ENCODE measurements around the gene PLCL2. TPM values are rescaled to one million over a fixed set of nuclear protein-coding genes. Genes with fewer than 3 reads are reported as not detected.

Gene PLCL2
- total RNA-seq, 4 donors from 2014 or later: 5.1 to 12.3 (median 6.9) TPM

- no peaks in the 10 kb centered on the region for H3K4me1 ChIP-seq
- no peak overlapping the region for H3K4me3 ChIP-seq
- H3K9me3 ChIP-seq: peaks cover 0 to 3% (median 0%) of the 10 kb centered on the region in 3 donors
- TF ChIP-seq CTCF (IDR thresholded peaks at IDR 0.05): no peak
- no peak for TF ChIP-seq POLR2A (IDR thresholded peaks at IDR 0.05)
- TF ChIP-seq EP300 (IDR thresholded peaks at IDR 0.05): no peak
- no peak for TF ChIP-seq POLR2AphosphoS5 (IDR thresholded peaks at IDR 0.05)
- H3K36me3 ChIP-seq: no peaks in the 10 kb centered on the region
- ATAC-seq: no peak
- no peak overlapping the region for H3K27ac ChIP-seq
- H3K27me3 ChIP-seq: no peaks in the 10 kb centered on the region
Observed at GRCh38 chr3:17135696-17136095, 250.9 kb downstream of the PLCL2 start.

DNA sequence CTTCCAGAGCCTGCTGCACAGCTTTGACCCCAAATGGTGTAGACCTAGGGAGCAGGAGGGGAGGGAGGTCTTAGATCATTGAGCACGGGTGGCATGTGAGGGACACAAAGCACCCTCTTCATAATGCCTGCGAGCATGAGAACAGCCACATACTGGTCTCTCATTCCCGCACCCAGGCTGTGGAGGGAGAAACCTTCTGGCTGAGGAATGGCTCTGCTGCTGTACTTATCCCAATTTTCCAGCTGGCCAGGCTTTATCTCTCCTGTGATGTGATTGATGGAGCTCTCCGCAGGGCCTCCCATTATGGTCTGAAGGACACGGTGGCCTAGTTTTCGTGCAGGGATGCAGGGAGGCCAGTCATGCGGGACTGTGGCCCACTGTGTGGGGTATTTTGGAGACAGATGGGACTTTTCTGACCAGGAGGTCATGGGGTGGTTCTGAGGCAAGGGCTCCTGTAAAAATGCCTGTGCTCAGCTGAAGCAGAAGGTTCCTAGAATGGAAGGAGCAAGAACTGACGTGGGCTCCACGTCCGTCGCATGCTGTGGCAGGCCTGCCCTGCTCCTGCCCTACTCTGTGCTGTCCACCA lies 251.5 kb downstream of the PLCL2 start:
- no peak for ATAC-seq
- TF ChIP-seq EP300 (IDR thresholded peaks at IDR 0.05): no peak
- no peak for TF ChIP-seq POLR2A (IDR thresholded peaks at IDR 0.05)
- TF ChIP-seq POLR2AphosphoS5 (IDR thresholded peaks at IDR 0.05): no peak
- TF ChIP-seq CTCF (IDR thresholded peaks at IDR 0.05): no peak
- Histone ChIP-seq H3K4me3 (no peak overlapping the region), H3K9me3 (peaks cover 0 to 3% (median 0%) of the 10 kb centered on the region in 3 donors), H3K4me1 (no peaks in the 10 kb centered on the region), H3K36me3 (no peaks in the 10 kb centered on the region), H3K27ac (no peak overlapping the region), H3K27me3 (no peaks in the 10 kb centered on the region)
- 17 to 37% methylated on average over 2 of the region's 11 CpGs for WGBS, 2 donors (ENCODE audit: low coverage in 1 of 2)

DNA sequence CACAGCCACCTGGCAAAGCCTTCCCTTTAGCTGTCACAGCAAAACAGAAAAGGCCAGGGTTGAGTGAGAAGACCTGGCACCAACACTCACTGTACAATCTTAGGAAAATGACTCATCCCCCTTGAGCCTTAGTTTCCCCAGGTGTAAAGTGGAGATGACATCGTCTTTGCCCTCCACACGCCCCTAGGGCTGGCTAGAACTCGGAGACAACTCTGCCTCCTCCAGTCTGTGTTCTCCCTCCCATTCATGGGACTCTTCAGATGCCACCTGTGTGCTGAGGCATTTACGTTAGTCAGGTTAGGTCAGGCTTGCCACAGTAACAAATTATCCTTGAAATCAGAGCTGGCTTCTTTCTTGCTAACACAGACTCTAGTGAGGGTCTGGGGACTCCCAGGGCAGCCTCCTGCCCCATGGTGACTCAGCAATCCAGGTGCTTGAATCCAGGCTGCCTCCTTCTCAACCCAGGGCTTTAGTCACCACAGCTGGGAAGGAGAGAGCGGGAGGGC lies 252.6 kb downstream of the PLCL2 start:
- WGBS, 2 donors (ENCODE audit: low coverage in 1 of 2): 100% methylated on average over 4 of the region's 5 CpGs; no CpG with 5 or more reads in 1 of the 2 donors
- no peak for ATAC-seq
- Histone ChIP-seq H3K4me1 (no peaks in the 10 kb centered on the region), H3K36me3 (no peaks in the 10 kb centered on the region), H3K27ac (no peak overlapping the region), H3K4me3 (no peak overlapping the region), H3K9me3 (peaks cover 0 to 3% (median 0%) of the 10 kb centered on the region in 3 donors), H3K27me3 (no peaks in the 10 kb centered on the region)
- no peak for TF ChIP-seq EP300 (IDR thresholded peaks at IDR 0.05)
- no peak for TF ChIP-seq CTCF (IDR thresholded peaks at IDR 0.05)
- no peak for TF ChIP-seq POLR2A (IDR thresholded peaks at IDR 0.05)
- TF ChIP-seq POLR2AphosphoS5 (IDR thresholded peaks at IDR 0.05): no peak

DNA sequence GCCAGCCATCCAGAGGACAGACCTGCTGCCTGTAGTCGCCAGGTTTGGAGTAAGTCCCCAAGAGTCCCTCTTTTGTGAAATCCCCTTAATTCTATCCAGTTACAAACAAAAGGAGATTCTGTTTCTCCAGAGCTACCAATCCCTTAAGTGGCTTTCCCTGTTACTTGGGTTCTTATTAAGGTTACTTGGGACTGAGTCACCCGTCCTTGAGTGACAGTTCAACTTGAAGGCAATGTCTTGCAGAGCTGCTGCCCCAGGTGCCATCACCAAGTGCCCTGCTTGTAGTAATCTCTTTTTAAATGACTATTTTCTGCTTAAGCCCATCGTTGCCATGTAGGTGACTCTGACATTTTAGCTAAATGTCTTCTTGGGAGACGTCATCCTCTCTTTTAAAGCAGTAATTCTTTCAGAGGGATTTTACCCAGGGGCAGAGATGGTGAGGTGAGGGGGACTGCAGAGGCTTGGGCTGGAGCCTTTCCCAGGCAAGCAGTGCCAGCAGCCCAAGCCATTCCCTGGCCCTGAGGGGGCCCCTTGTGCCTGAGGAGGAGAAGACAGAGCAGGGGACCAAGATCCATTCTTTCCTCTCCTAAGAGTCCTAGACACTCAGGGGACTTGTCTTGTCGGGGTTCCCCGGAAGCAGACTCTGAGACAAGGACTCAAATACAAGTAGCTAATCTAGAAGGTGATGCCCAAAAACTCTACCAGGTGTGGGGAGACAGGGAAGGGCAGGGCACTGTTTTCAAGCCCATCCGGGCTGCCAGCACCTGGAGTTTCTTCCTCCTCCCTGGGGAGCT lies 253.7 kb downstream of the PLCL2 start:
- H3K4me3 ChIP-seq: no peak overlapping the region
- H3K27ac ChIP-seq: no peak overlapping the region
- no peaks in the 10 kb centered on the region for H3K27me3 ChIP-seq
- TF ChIP-seq CTCF (IDR thresholded peaks at IDR 0.05) (no peak), EP300 (IDR thresholded peaks at IDR 0.05) (no peak), POLR2A (IDR thresholded peaks at IDR 0.05) (no peak), POLR2AphosphoS5 (IDR thresholded peaks at IDR 0.05) (no peak)
- 76 to 77% methylated on average over 3 of the region's 7 CpGs for WGBS, 2 donors (ENCODE audit: low coverage in 1 of 2)
- H3K9me3 ChIP-seq: peaks cover 0 to 3% (median 0%) of the 10 kb centered on the region in 3 donors
- H3K4me1 ChIP-seq: no peaks in the 10 kb centered on the region
- no peak for ATAC-seq
- H3K36me3 ChIP-seq: no peaks in the 10 kb centered on the region

Measured in gastroesophageal sphincter (tissue), 4 donors.